HepG2 (cell line): ENCODE data around the gene RCOR1. TPM values are rescaled to one million over a fixed set of nuclear protein-coding genes. Genes with fewer than 3 reads are reported as not detected.

Source experiments
- ADNP ChIP-seq: sonication (generic); formaldehyde crosslinking; IDR thresholded peaks from 2 replicates; pipeline ENCODE4 v1.4.0; 2020; ENCODE audit warnings: missing genetic modification reagents
- CREB1 ChIP-seq, 2 experiments: fragments of 450-650 bp in 1 of 2; IDR thresholded peaks; 2 replicates each; pipeline ENCODE4 v1.6.1; 2016 to 2017; ENCODE audit warnings: control low read depth in 1 of 2, mild to moderate bottlenecking in 1 of 2, missing compliant biosample characterization in 1 of 2, missing genetic modification characterization in 1 of 2
- DMAP1 ChIP-seq: IDR thresholded peaks from 2 replicates; pipeline ENCODE4 v1.6.1; 2016
- EEA1 ChIP-seq: sonication (generic); formaldehyde crosslinking; IDR thresholded peaks from 2 replicates; pipeline ENCODE4 v1.5.1; 2020; ENCODE audit warnings: mild to moderate bottlenecking, missing genetic modification reagents, borderline replicate concordance
- EED ChIP-seq: sonication (generic); formaldehyde crosslinking; IDR thresholded peaks from 2 replicates; pipeline ENCODE4 v1.5.0; 2020; ENCODE audit warnings: mild to moderate bottlenecking, missing genetic modification reagents
- EZH2 ChIP-seq: conservative IDR thresholded peaks from 2 replicates; pipeline ENCODE4 v1.6.1; 2012; ENCODE audit warnings: mild to moderate bottlenecking, low read depth, low read length, moderate library complexity
- FOXP1 ChIP-seq, 2 experiments: fragments of 450-650 bp in 1 of 2; IDR thresholded peaks; 2 replicates each; pipeline ENCODE4 v1.6.1; 2017 to 2018; ENCODE audit warnings: antibody characterized with exemption in 1 of 2
- GABPA ChIP-seq, 2 experiments: IDR thresholded peaks; 2 replicates each; pipeline ENCODE4 v1.6.1; 2011 to 2016; ENCODE audit warnings: low read depth in 2 of 2, low read length in 1 of 2, missing biosample characterization in 1 of 2, missing genetic modification characterization in 1 of 2
- MIER3 ChIP-seq: IDR thresholded peaks from 2 replicates; pipeline ENCODE4 v1.6.1; 2016; ENCODE audit warnings: missing compliant biosample characterization, borderline replicate concordance
- MZF1 ChIP-seq: sonication (generic); formaldehyde crosslinking; IDR thresholded peaks from 2 replicates; pipeline ENCODE4 v1.8.1; 2023; ENCODE audit warnings: mild to moderate bottlenecking, missing genetic modification reagents, borderline replicate concordance
- NR2F6 ChIP-seq, 2 experiments: IDR thresholded peaks; 2 replicates each; pipeline ENCODE4 v1.6.1; 2016; ENCODE audit warnings: antibody characterized with exemption in 1 of 2, mild to moderate bottlenecking in 1 of 2
- PRPF4 ChIP-seq: fragments of 200-400 bp; formaldehyde crosslinking; IDR thresholded peaks from 2 replicates; pipeline ENCODE4 v1.6.1; 2016; ENCODE audit warnings: low read length, low read depth; ENCODE audit not compliant: poor library complexity, severe bottlenecking
- RFXAP ChIP-seq: sonication (generic); formaldehyde crosslinking; IDR thresholded peaks from 2 replicates; pipeline ENCODE4 v1.4.0; 2020; ENCODE audit warnings: missing genetic modification reagents, borderline replicate concordance
- RORA ChIP-seq: sonication (generic); formaldehyde crosslinking; IDR thresholded peaks from 2 replicates; pipeline ENCODE4 v1.5.0; 2020; ENCODE audit warnings: mild to moderate bottlenecking, missing genetic modification reagents, moderate library complexity
- STAT5B ChIP-seq: sonication (generic); formaldehyde crosslinking; IDR thresholded peaks from 2 replicates; pipeline ENCODE4 v1.4.0; 2020; ENCODE audit warnings: missing genetic modification reagents
- TAF15 ChIP-seq: fragments of 200-400 bp; formaldehyde crosslinking; IDR thresholded peaks from one replicate; pipeline ENCODE4 v1.6.1; 2018; ENCODE audit warnings: mild to moderate bottlenecking, low read depth, low read length; ENCODE audit not compliant: poor library complexity, severe bottlenecking
- TEAD2 ChIP-seq: sonication (generic); formaldehyde crosslinking; IDR thresholded peaks from 2 replicates; pipeline ENCODE4 v1.9.0; 2021; ENCODE audit warnings: missing genetic modification reagents
- WIZ ChIP-seq: sonication (generic); formaldehyde crosslinking; IDR thresholded peaks from 2 replicates; pipeline ENCODE4 v1.5.1; 2020; ENCODE audit warnings: mild to moderate bottlenecking, missing genetic modification reagents
- ZFAT ChIP-seq: sonication (generic); formaldehyde crosslinking; conservative IDR thresholded peaks from 2 replicates; pipeline ENCODE4 v1.8.1; 2023; ENCODE audit warnings: missing genetic modification reagents, inconsistent platforms
- ZFP37 ChIP-seq: sonication (generic); formaldehyde crosslinking; IDR thresholded peaks from 2 replicates; pipeline ENCODE4 v1.4.0; 2020; ENCODE audit warnings: missing genetic modification reagents, borderline replicate concordance
- ZFX ChIP-seq: sonication (generic); formaldehyde crosslinking; IDR thresholded peaks from 2 replicates; pipeline ENCODE4 v1.4.0; 2020; ENCODE audit warnings: mild to moderate bottlenecking, low read depth, missing genetic modification reagents, moderate library complexity
- ZNF10 ChIP-seq: sonication (generic); formaldehyde crosslinking; IDR thresholded peaks from 2 replicates; pipeline ENCODE4 v1.4.0; 2020; ENCODE audit warnings: mild to moderate bottlenecking, low read depth, missing genetic modification reagents, borderline replicate concordance
- ZNF160 ChIP-seq: sonication (generic); formaldehyde crosslinking; IDR thresholded peaks from 2 replicates; pipeline ENCODE4 v1.8.0; 2022; ENCODE audit warnings: mild to moderate bottlenecking, inconsistent platforms, missing genetic modification reagents
- ZNF350 ChIP-seq: sonication (generic); formaldehyde crosslinking; IDR thresholded peaks from 2 replicates; pipeline ENCODE4 v1.4.0; 2020; ENCODE audit warnings: mild to moderate bottlenecking, low read depth, missing genetic modification reagents, borderline replicate concordance
- ZNF382 ChIP-seq: sonication (generic); formaldehyde crosslinking; IDR thresholded peaks from 2 replicates; pipeline ENCODE4 v1.5.0; 2020; ENCODE audit warnings: missing genetic modification reagents, mild to moderate bottlenecking, borderline replicate concordance
- ZNF576 ChIP-seq: sonication (generic); formaldehyde crosslinking; IDR thresholded peaks from 2 replicates; pipeline ENCODE4 v1.4.0; 2020; ENCODE audit warnings: mild to moderate bottlenecking, missing genetic modification reagents
- ZNF761 ChIP-seq: sonication (generic); formaldehyde crosslinking; conservative IDR thresholded peaks from 2 replicates; pipeline ENCODE4 v1.4.0; 2020; ENCODE audit warnings: mild to moderate bottlenecking, missing genetic modification reagents
- ZNF816 ChIP-seq: sonication (generic); formaldehyde crosslinking; IDR thresholded peaks from 2 replicates; pipeline ENCODE4 v1.8.0; 2022; ENCODE audit warnings: missing genetic modification reagents, mild to moderate bottlenecking, borderline replicate concordance
- polyA plus RNA-seq, 8 experiments: library from polyadenylated mRNA; depleted of rRNA in 3 of 8; stranded (reverse) in 7 of 8; unstranded in 1 of 8; fragments of >200 nt; fragmentation: Illumina TruSeq in 4 of 8; extraction: Trizol in 4 of 8; gene quantifications; 2 replicates each; pipeline versions ENCODE4 v1.2.1 to v1.2.3, GENCODE V29; 2011 to 2016; ENCODE audit warnings: low read depth in 4 of 8, missing spikeins in 1 of 8, mixed read lengths in 1 of 8; ENCODE audit not compliant: insufficient read depth in 1 of 8
- total RNA-seq, 5 experiments: library from RNA; depleted of rRNA; stranded (reverse); fragments of >200 nt; fragmentation: Illumina TruSeq; extraction: Trizol; gene quantifications; 2 replicates each; pipeline ENCODE4 v1.2.3, GENCODE V29; 2016; ENCODE audit warnings: low read depth in 1 of 5
- TF ChIP-seq, protein P1 (sequence below): sonication (generic); formaldehyde crosslinking; IDR thresholded peaks from 2 replicates; pipeline ENCODE4 v1.8.1; 2023; ENCODE audit warnings: mild to moderate bottlenecking, missing genetic modification reagents
- TF ChIP-seq, protein P2 (sequence below): IDR thresholded peaks from 2 replicates; pipeline ENCODE4 v1.6.1; 2016; ENCODE audit warnings: missing genetic modification reagents, missing compliant biosample characterization

The RCOR1 gene
- total and polyA plus RNA-seq, 2 of the 13 experiments (the other 11 are each of a cell fraction or from before 2014, with no cell fraction given): 10.2 to 11.1 TPM

DNA sequence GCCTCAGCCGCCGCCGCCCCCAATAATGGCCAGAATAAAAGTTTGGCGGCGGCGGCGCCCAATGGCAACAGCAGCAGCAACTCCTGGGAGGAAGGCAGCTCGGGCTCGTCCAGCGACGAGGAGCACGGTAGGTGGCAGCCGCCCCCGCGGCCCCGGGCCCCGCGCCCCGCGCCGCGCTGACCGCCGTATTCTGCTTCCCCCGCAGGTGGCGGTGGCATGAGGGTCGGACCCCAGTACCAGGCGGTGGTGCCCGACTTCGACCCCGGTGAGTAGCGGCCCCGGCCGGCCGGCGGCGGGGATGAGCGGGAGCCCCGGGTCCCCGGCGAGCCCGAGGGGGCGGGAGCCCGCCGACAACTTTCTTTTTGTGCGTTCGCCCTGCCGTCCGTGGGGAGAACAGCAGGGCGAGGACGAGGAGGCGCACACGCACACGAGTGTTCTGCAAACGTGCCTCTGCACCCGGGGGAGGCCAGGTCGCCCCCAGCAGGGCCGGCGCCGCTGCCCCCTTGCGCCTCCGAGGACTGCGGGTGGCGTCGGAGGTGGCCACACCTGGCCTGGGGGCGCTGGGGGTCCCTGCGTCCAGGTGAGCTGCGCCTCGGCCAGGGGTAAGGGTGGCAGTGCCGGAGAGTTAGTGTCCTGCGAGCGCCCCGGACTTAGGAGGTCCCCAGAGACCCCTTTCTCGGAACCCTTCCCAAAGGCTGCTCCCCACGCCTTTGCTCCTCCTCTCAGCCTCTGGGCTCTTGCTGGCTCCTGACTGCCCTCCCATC, 794 bp downstream of the RCOR1 start (continued):
- TF ChIP-seq MZF1 (CRISPR knock-in tag) (no peak), ZNF160 (CRISPR knock-in tag) (0 out of 2 replicates have a peak, but pooled peaks have one; percentile 39), EEA1 (CRISPR knock-in tag) (no peak), NR2F6 (IDR thresholded peaks at IDR 0.05) (no peak), NR2F6 (CRISPR knock-in tag; IDR thresholded peaks at IDR 0.05) (no peak), RFXAP (CRISPR knock-in tag) (no peak), STAT5B (CRISPR knock-in tag) (no peak), ZFAT (CRISPR knock-in tag) (no peak), WIZ (CRISPR knock-in tag) (no peak), TEAD2 (CRISPR knock-in tag) (no peak), ADNP (CRISPR knock-in tag) (no peak), PRPF4 (no peak), EED (CRISPR knock-in tag) (no peak), ZNF382 (CRISPR knock-in tag) (no peak), FOXP1 (IDR thresholded peaks at IDR 0.05) (no peak), FOXP1 (CRISPR knock-in tag; IDR thresholded peaks at IDR 0.05) (no peak), GABPA (IDR thresholded peaks at IDR 0.05; ENCODE audit: low read depth, low read length) (no peak), GABPA (CRISPR knock-in tag; IDR thresholded peaks at IDR 0.05; ENCODE audit: low read depth) (no peak), DMAP1 (CRISPR knock-in tag) (no peak), TAF15 (no peak), ZNF350 (CRISPR knock-in tag) (peak; percentile 24; the same call in 1 of the 2 replicates), EZH2 (no peak), ZNF816 (CRISPR knock-in tag) (no peak), CREB1 (IDR thresholded peaks at IDR 0.05) (no peak), CREB1 (CRISPR knock-in tag; IDR thresholded peaks at IDR 0.05) (no peak), MIER3 (no peak), ZNF576 (CRISPR knock-in tag) (no peak), ZFP37 (CRISPR knock-in tag) (no peak), ZNF761 (CRISPR knock-in tag) (no peak), ZNF10 (CRISPR knock-in tag) (no peak), ZFX (CRISPR knock-in tag) (no peak; the same call in 1 of the 2 replicates), RORA (CRISPR knock-in tag) (no peak)
- TF ChIP-seq, protein P1, sequence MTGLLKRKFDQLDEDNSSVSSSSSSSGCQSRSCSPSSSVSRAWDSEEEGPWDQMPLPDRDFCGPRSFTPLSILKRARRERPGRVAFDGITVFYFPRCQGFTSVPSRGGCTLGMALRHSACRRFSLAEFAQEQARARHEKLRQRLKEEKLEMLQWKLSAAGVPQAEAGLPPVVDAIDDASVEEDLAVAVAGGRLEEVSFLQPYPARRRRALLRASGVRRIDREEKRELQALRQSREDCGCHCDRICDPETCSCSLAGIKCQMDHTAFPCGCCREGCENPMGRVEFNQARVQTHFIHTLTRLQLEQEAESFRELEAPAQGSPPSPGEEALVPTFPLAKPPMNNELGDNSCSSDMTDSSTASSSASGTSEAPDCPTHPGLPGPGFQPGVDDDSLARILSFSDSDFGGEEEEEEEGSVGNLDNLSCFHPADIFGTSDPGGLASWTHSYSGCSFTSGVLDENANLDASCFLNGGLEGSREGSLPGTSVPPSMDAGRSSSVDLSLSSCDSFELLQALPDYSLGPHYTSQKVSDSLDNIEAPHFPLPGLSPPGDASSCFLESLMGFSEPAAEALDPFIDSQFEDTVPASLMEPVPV: no peak
- TF ChIP-seq, protein P2, sequence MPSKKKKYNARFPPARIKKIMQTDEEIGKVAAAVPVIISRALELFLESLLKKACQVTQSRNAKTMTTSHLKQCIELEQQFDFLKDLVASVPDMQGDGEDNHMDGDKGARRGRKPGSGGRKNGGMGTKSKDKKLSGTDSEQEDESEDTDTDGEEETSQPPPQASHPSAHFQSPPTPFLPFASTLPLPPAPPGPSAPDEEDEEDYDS: 0 out of 2 replicates have a peak, but pooled peaks have one; percentile 14
